ENCODE measurements around the gene DNLZ. TPM values are rescaled to one million over a fixed set of nuclear protein-coding genes. Genes with fewer than 3 reads are reported as not detected.

DNLZ gene
- 2.0 and 6.1 TPM in 2 replicates for total RNA-seq (2012; rRNA removed)
- polyA plus RNA-seq (2012; rRNA removed) = 11.4 and 20.3 TPM in 2 replicates
- polyA plus RNA-seq (2012; cell fraction: cytosol; rRNA removed) = 19.7 and 40.1 TPM in 2 replicates
- 8.7 and 31.6 TPM in 2 replicates for polyA plus RNA-seq (2012; cell fraction: nucleus; rRNA removed; ENCODE audit: low replicate concordance)
- percentile 37 among the genes with signal in this experiment for Bru-seq, nascent RNA
- BruChase-seq, experiment 1, labeled RNA remaining after a 6-hour chase = percentile 33 among the genes with signal in this experiment
- BruChase-seq, experiment 2, labeled RNA remaining after a 2-hour chase = percentile 29 among the genes with signal in this experiment
- long read RNA-seq, transcript DNLZ-201 (3 exons, 724 nt) = major isoform, 10 of 13 reads
- long read RNA-seq, partial matches to known transcripts = 2 of 13 reads
- long read RNA-seq, other reads (novel, unspliced or antisense) = 1 of 13 reads

DNA sequence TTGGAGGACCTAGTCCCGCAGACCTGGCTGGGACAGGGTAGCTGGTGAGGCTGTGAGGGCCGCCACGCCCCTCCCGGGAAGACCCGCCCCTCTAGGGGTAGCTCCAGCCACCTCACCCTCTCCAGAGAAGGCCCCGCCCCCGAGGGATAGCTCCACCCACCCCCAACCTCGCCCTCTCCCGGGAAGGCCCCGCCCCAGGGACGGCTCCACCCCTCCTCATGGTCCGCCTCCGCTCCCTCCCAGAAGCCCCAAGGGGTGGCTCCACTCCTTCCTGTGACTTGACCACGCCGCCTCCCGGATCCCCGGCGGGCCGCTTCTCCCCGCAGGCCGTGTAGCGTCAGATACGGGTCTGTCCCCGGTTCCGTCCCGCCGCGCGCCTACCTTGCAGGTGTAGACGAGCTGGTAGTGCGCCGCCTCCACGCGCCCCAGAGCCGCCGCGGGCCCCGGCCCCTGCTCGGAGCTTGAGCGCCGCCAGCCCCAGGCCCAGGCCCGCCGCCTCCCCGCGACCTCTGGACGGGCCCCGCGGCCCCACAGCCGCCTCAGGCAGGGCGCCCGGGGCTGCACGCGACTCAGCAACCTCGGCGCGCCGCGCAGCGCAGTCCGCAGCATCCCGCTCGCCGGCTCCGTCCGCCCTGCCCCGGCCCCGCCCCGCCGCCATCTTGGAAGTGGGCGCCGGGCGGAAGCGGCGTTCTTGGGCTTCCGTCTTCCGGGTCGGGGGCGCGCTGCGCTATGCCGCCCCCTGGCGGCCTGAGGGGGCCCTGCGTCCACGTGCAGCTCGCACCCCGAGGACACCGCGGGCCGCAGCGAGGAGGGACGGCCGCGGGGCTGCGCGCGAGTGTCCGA lies at the start of gene DNLZ:
Gene DNLZ (minus strand): TSS at position 639 of the 843 bp plus-strand sequence. CDS start 30 bp downstream, at position 609.
- H3K56ac ChIP-seq (ENCODE audit: extremely low read depth, insufficient read depth, low read length) = peak within 1 kb of the TSS; percentile 76
- dilution Hi-C loops (cut with HindIII; ENCODE audit: low sequenced_read_pairs, unreplicated experiment) = no loop called here
- peak within 1 kb of the TSS; percentile 84 for H4K91ac ChIP-seq (ENCODE audit: insufficient read depth, low read depth, low read length)
- H3K4ac ChIP-seq (ENCODE audit: low read depth, low read length) = peak within 1 kb of the TSS; percentile 94
- no TSS peak for BruUV-seq (replicated peaks)
- intact Hi-C loops (cut with micrococcal nuclease) = loop anchor here (1.0 kb wide), 1 partner anchor 51 kb away; no protein-coding TSS in a partner anchor
- 1% methylated on average over 32 of the region's 97 CpGs; no CpG with 5 or more reads in 1 of the 2 experiments for WGBS, 2 experiments (ENCODE audit: extremely low coverage in 2 of 2, insufficient read length in 1 of 2)
- H3K23ac ChIP-seq (ENCODE audit: low read depth, low read length) = peak within 1 kb of the TSS; percentile 8; the same call in 1 of the 2 replicates
- peak within 1 kb of the TSS; percentile 72 for H2BK120ac ChIP-seq (ENCODE audit: low read depth, low read length)
- H3K27ac ChIP-seq (ENCODE audit: insufficient read depth, low read length) = peak within 1 kb of the TSS; percentile 83
- ChIA-PET CTCF (interaction anchor here (0.9 to 1.6 kb wide), 5 partner anchors 9 to 51 kb away, joined by 3 to 8 read pairs (median 3); no protein-coding TSS in a partner anchor), POLR2A (ENCODE audit: unreplicated experiment) (interaction anchor here (0.5 to 0.8 kb wide), 5 partner anchors 34 to 51 kb away, joined by 3 to 4 read pairs (median 3); partner anchors contain the start of gene GPSM1)
- H2AK5ac ChIP-seq (ENCODE audit: low read depth, low read length) = peak within 1 kb of the TSS; percentile 99
- H2AK9ac ChIP-seq (replicated peaks; ENCODE audit: low read depth, low read length, poor library complexity) = peak within 1 kb of the TSS; percentile 100
- peak within 1 kb of the TSS; percentile 85 for H3K4me3 ChIP-seq (ENCODE audit: insufficient read depth, low read depth, low read length)
- H2BK5ac ChIP-seq (ENCODE audit: low read depth, low read length, poor library complexity, severe bottlenecking) = peak within 1 kb of the TSS; percentile 84
- no peaks in the 10 kb centered on the region for H3K9me3 ChIP-seq (ENCODE audit: control insufficient read depth, insufficient read depth, low read length)
- peaks cover 29% of the 10 kb centered on the region for H3K4me1 ChIP-seq (ENCODE audit: control insufficient read depth, insufficient read depth, low read length)
- ATAC-seq (ENCODE audit: low read depth) (peak; percentile 90), DNase-seq (peak; percentile 91)
- H3K9me1 ChIP-seq (ENCODE audit: insufficient read depth, low read length) = peaks cover 6% of the 10 kb centered on the region
- peak within 1 kb of the TSS; percentile 80 for H4K5ac ChIP-seq (ENCODE audit: low read depth, low read length)
- peak within 1 kb of the TSS; percentile 81 to 87 for H4K8ac ChIP-seq (ENCODE audit: low read depth in 2 of 2, low read length in 2 of 2)
- peak within 1 kb of the TSS; percentile 4; the same call in 1 of the 2 replicates for H2BK20ac ChIP-seq (ENCODE audit: low read depth, low read length)
- H3K18ac ChIP-seq (ENCODE audit: low read depth, low read length) = no peak within 1 kb of the TSS
- peak within 1 kb of the TSS; percentile 96 for H3K14ac ChIP-seq (replicated peaks; ENCODE audit: low read depth, low read length)
- peak within 1 kb of the TSS; percentile 96 for H2AFZ ChIP-seq (replicated peaks; ENCODE audit: low read length, poor library complexity)
- H4K20me1 ChIP-seq (ENCODE audit: insufficient read depth, low read length) = no peaks in the 10 kb centered on the region; the same call in 1 of the 2 replicates
- H3K9ac ChIP-seq (ENCODE audit: low read depth, low read length) = peak within 1 kb of the TSS; percentile 76
- peaks cover 7% of the 10 kb centered on the region; the same call in 1 of the 2 replicates for H3K36me3 ChIP-seq (ENCODE audit: control insufficient read depth, insufficient read depth, low read length)
- in situ Hi-C loops (cut with MboI; ENCODE audit: low sequenced_read_pairs) = no loop called here
- H3K4me2 ChIP-seq (ENCODE audit: low read depth, low read length) = peak within 1 kb of the TSS; percentile 90
- peaks cover 3 to 31% of the 10 kb centered on the region in 2 experiments; a peak in 3 of 4 replicates for H3K79me1 ChIP-seq (ENCODE audit: low read depth in 1 of 2, low read length in 2 of 2)
- peak within 1 kb of the TSS; percentile 56; the same call in 1 of the 3 replicates for H2BK15ac ChIP-seq (ENCODE audit: low read depth, low read length)
- no peaks in the 10 kb centered on the region for H3K27me3 ChIP-seq (ENCODE audit: control insufficient read depth, insufficient read depth, low read length)
- TF ChIP-seq SMC3 (IDR thresholded peaks at IDR 0.05; ENCODE audit: low read depth, low read length) (peak; percentile 51), CEBPB (IDR thresholded peaks at IDR 0.05; ENCODE audit: low read depth, low read length) (no peak), ELK1 (IDR thresholded peaks at IDR 0.05; ENCODE audit: borderline replicate concordance, low read depth, low read length) (no peak), CTCF (conservative IDR thresholded peaks at IDR 0.05; ENCODE audit: low read depth, low read length) (peak; percentile 98), RCOR1 (IDR thresholded peaks at IDR 0.05; ENCODE audit: insufficient replicate concordance, low read length) (peak; percentile 22), USF2 (IDR thresholded peaks at IDR 0.05; ENCODE audit: low read depth, low read length) (peak; percentile 55; the same call in 1 of the 2 replicates), RFX5 (IDR thresholded peaks at IDR 0.05; ENCODE audit: low read depth, low read length) (no peak), MAFK (IDR thresholded peaks at IDR 0.05; ENCODE audit: low read depth, low read length) (no peak), BHLHE40 (IDR thresholded peaks at IDR 0.05; ENCODE audit: low read depth, low read length) (peak; percentile 98), CHD1 (IDR thresholded peaks at IDR 0.05; ENCODE audit: low read depth, low read length) (no peak)
